H1 (cell line): ENCODE data around the gene HES4. TPM values are rescaled to one million over a fixed set of nuclear protein-coding genes. Genes with fewer than 3 reads are reported as not detected.

ENCODE experiments used
- polyA plus RNA-seq, 7 experiments: library from polyadenylated mRNA; depleted of rRNA in 3 of 7; stranded (reverse) in 5 of 7; unstranded in 2 of 7; fragments of >200 nt in 5 of 7; fragments of 200-250 nt in 2 of 7; gene quantifications; 1 replicate in 5 of 7; 2 replicates in 1 of 7; 4 replicates in 1 of 7; pipeline versions ENCODE4 v1.2.1 to v1.2.3, GENCODE V29; 2011 to 2013; ENCODE audit warnings: missing spikeins in 2 of 7, mixed read lengths in 2 of 7
- total RNA-seq: library from RNA; stranded (reverse); fragmentation: NEBNext Ultra II Directional; extraction: Animal tissue kit (Norgen Biotek cat#: 25700); gene quantifications from 2 replicates; pipeline ENCODE4 v1.2.1, GENCODE V29; 2021
- TF ChIP-seq, protein P1 (sequence below): IDR thresholded peaks from 2 replicates; pipeline ENCODE4 v1.6.1; 2011; ENCODE audit warnings: low read depth, mild to moderate bottlenecking, low read length; ENCODE audit not compliant: insufficient read depth

HES4 gene
- total and polyA plus RNA-seq, 2 of the 8 experiments (the other 6 are each of a cell fraction or from before 2014, with no cell fraction given): 2.8 to 3.5 TPM

DNA sequence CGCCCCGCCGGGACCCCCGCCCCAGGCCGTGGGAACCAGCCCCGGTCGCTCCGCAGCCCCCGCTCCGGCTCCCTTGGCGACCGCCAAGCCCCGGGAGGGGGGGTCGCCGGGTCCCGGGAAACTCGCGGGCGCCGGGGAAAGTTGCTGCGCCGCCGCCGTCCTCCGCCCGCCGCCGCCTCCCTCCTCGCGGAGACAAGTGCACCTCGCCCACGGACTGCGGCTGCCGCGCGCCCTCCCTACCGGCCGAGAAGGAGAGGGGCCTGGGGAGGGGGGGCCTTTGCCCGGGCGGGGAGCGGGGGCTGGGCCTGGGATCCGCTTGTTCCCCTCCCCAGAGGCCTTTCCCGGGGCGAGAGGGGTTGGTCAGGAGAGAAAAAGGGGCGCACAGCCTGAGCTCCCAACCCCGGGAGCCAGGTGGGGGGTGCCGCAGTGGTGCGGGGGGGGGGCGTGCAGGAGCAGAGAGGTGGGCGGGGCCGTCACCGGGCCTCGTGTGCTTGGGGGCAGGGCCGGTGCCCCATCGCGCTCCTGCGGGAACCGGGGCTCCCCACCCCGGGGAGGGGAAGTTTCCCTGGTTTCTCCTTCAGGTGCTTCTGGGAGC, 20.6 kb upstream of the HES4 start (continued):
- TF ChIP-seq, protein P1, sequence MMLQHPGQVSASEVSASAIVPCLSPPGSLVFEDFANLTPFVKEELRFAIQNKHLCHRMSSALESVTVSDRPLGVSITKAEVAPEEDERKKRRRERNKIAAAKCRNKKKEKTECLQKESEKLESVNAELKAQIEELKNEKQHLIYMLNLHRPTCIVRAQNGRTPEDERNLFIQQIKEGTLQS: no peak
